Testis (tissue), 3 donors: ENCODE results near the gene FSHB. TPM values are rescaled to one million over a fixed set of nuclear protein-coding genes. Genes with fewer than 3 reads are reported as not detected.

Source experiments
- DNase-seq: peaks from one replicate; pipeline ENCODE4 v3.0.0-alpha.2; 2019
- H3K27ac ChIP-seq, 2 donors: fragments of 200-600 bp; sonication (generic); one replicate each; pipeline ENCODE4 v1.5.1; 2019
- H3K27me3 ChIP-seq: fragments of 200-600 bp; sonication (generic); one replicate; pipeline ENCODE4 v1.5.1; 2019
- H3K36me3 ChIP-seq: fragments of 200-600 bp; sonication (generic); one replicate; pipeline ENCODE4 v1.5.1; 2017; ENCODE audit warnings: low read depth; ENCODE audit errors: missing control alignments
- H3K4me1 ChIP-seq: fragments of 200-600 bp; sonication (generic); one replicate; pipeline ENCODE4 v1.5.1; 2019
- H3K4me3 ChIP-seq, 2 donors: fragments of 200-600 bp; sonication (generic); one replicate each; pipeline ENCODE4 v1.5.1; 2017 to 2019
- H3K9me3 ChIP-seq: fragments of 200-600 bp; sonication (generic); one replicate; pipeline ENCODE4 v1.5.1; 2017
- POLR2A ChIP-seq: fragments of 450-650 bp; IDR thresholded peaks from one replicate; pipeline ENCODE4 v1.6.1; 2017; ENCODE audit warnings: antibody characterized with exemption, mild to moderate bottlenecking, moderate library complexity
- WGBS, 2 donors: methylation state at CpG; one replicate each; pipeline ENCODE4 v1.1.5; 2018; 5-methylcytosine and 5-hydroxymethylcytosine counted together
- intact Hi-C: fragments of 100-400 bp; cut with DNase I; formaldehyde crosslinking; loops from one replicate; pipeline ENCODE4 v1.15.1; 2023; ENCODE audit warnings: low total_unique reads
- polyA plus RNA-seq: library from polyadenylated mRNA; stranded (reverse); fragments of 350-450 nt; fragmentation: Illumina TruSeq; extraction: RNeasy Lipid Tissue Mini Kit (QIAGEN cat#74804); gene quantifications from one replicate; pipeline ENCODE4 v1.2.3, GENCODE V29; 2014; ENCODE audit warnings: low read depth, low replicate concordance; ENCODE audit not compliant: insufficient read depth
- total RNA-seq, 2 donors: library from RNA; depleted of rRNA; stranded (reverse); fragments of >200 nt; gene quantifications; one replicate each; pipeline ENCODE4 v1.2.3, GENCODE V29; 2016
- TF ChIP-seq, protein P1 (sequence below), 3 experiments: fragments of 450-650 bp in 2 of 3; fragments of 200-600 bp in 1 of 3; sonication (generic) in 1 of 3; IDR thresholded peaks; one replicate each; pipeline ENCODE4 v1.5.1; 2016 to 2019; ENCODE audit warnings: antibody characterized with exemption in 3 of 3, mild to moderate bottlenecking in 2 of 3, moderate library complexity in 1 of 3

FSHB gene
- total and polyA plus RNA-seq, 3 donors from 2014 or later: not detected

DNA sequence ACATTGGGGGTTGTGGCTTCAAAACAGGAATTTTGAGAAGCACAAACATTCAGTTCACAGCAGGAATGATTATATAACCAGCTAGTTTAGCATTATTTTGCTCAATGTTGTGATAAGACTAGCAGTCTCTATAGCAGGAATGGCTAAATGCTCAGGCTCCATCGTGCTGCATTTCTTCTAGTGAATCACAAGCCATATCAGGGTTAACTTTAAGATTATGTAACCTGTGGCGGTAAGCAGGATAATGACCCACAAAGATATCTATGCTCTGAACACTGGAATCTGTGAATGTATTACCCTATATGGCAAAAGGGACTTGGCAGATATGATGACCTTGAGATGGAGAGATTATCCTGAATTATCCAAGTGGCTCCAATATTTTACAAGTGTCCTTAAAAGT lies 14.8 kb downstream of the FSHB start:
- 50 to 53% methylated on average over 2 of the region's 2 CpGs for WGBS, 2 donors
- no peak overlapping the region for H3K4me3 ChIP-seq
- intact Hi-C loops: no loop called here
- no peaks in the 10 kb centered on the region for H3K4me1 ChIP-seq
- TF ChIP-seq POLR2A: no peak
- TF ChIP-seq, protein P1, sequence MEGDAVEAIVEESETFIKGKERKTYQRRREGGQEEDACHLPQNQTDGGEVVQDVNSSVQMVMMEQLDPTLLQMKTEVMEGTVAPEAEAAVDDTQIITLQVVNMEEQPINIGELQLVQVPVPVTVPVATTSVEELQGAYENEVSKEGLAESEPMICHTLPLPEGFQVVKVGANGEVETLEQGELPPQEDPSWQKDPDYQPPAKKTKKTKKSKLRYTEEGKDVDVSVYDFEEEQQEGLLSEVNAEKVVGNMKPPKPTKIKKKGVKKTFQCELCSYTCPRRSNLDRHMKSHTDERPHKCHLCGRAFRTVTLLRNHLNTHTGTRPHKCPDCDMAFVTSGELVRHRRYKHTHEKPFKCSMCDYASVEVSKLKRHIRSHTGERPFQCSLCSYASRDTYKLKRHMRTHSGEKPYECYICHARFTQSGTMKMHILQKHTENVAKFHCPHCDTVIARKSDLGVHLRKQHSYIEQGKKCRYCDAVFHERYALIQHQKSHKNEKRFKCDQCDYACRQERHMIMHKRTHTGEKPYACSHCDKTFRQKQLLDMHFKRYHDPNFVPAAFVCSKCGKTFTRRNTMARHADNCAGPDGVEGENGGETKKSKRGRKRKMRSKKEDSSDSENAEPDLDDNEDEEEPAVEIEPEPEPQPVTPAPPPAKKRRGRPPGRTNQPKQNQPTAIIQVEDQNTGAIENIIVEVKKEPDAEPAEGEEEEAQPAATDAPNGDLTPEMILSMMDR (IDR thresholded peaks at IDR 0.05): no peak
- no peak overlapping the region for H3K27ac ChIP-seq
- H3K9me3 ChIP-seq: no peaks in the 10 kb centered on the region
- H3K36me3 ChIP-seq: no peaks in the 10 kb centered on the region
- no peak for DNase-seq
- H3K27me3 ChIP-seq: no peaks in the 10 kb centered on the region

DNA sequence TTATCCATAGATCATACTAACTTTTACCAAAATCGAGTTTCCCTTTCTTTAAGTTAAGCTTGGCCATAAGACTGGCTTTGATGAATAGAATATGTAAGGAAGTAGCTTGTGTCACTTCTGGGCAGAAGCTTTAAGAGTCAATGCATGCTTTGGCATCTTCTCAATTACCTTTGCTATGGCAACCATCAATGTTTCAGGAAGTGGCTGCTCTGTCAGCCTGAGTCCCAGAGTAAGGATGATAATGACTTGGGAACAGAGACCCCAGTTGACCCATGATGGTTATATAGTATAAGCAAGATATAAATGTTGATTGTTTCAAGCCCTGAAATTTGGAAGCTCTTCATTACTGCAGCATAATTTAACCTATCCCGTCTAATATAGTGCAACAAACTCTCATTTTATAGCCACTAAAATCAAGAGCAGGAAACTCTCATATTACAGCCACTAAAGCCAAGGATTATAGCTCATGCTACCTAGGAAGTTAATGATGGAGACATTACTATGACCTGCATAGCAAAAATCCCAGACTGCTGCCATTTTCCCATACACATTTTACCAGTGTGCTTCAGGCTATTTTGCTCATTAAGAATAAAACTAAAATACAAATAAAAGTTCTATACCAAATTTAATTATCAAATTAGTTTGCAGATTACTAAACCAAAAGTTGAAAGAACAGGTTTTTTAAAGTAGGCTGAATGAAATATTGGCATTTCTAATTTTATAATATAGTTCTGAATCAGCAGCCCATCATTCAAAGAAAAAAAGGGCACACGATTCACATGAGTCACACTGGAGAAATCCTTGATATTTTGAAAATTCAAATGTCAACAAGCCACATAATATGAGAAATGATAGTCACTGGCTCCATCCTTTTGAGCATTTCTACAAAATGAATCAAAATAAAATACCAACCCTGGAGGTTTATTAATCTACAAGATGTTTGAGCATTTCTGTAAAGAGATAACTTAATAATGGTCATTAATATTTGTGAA lies 23.8 kb downstream of the FSHB start:
- Histone ChIP-seq H3K27me3 (no peaks in the 10 kb centered on the region), H3K4me1 (no peaks in the 10 kb centered on the region), H3K9me3 (no peaks in the 10 kb centered on the region), H3K4me3 (no peak overlapping the region), H3K27ac (no peak overlapping the region), H3K36me3 (no peaks in the 10 kb centered on the region)
- TF ChIP-seq POLR2A: no peak
- TF ChIP-seq, protein P1 (IDR thresholded peaks at IDR 0.05): no peak
- WGBS, 2 donors: 78 to 83% methylated on average over 3 of the region's 3 CpGs
- no peak for DNase-seq
- intact Hi-C loops: no loop called here

DNA sequence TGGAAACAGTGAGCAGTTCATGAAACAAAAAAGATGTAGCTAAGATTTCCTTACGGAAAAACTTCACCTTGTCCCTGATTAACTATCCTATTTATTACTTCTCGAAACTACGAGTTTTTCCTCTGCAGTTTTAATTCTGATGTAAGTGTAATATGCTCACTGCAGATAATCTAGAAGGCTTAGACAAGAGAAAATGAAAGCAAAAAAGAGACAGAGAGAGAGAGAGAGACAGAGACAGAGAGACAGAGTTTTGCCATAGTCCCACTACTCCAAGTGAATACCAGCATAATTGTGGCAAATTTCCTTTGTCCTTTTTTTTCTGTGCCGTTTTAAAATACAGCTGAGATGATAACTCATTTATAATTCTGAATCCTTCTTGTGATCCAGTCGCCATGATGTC lies 24.8 kb downstream of the FSHB start:
- H3K27ac ChIP-seq: no peak overlapping the region
- WGBS, 2 donors: 75 to 82% methylated on average over 5 of the region's 5 CpGs
- TF ChIP-seq, protein P1 (IDR thresholded peaks at IDR 0.05): no peak
- TF ChIP-seq POLR2A: no peak
- H3K4me1 ChIP-seq: no peaks in the 10 kb centered on the region
- H3K9me3 ChIP-seq: no peaks in the 10 kb centered on the region
- DNase-seq: no peak
- no peaks in the 10 kb centered on the region for H3K36me3 ChIP-seq
- H3K4me3 ChIP-seq: no peak overlapping the region
- no peaks in the 10 kb centered on the region for H3K27me3 ChIP-seq
- intact Hi-C loops: no loop called here

DNA sequence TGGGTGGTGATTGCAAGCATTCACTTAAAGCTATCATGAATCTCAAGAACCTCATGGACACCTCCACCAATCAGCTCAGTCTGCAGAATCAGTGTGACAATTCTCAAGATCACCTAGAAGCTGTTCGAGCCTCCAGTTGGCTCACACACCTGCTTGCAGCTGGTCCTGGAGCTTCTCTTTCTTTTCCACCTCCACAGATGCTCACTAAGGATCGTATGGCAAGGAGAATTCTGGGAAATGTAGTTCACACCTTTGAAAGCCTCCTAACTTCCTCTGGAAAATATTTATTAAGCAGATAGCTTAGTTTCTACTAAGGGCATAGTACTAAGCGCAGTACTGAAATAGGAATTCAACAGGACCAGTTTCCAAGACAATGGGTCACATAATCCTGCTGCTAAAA lies 26.2 kb downstream of the FSHB start:
- Histone ChIP-seq H3K36me3 (no peaks in the 10 kb centered on the region), H3K9me3 (no peaks in the 10 kb centered on the region), H3K27me3 (no peaks in the 10 kb centered on the region), H3K4me3 (no peak overlapping the region), H3K27ac (no peak overlapping the region), H3K4me1 (no peaks in the 10 kb centered on the region)
- WGBS, 2 donors: 77 to 80% methylated on average over 3 of the region's 3 CpGs
- intact Hi-C loops: no loop called here
- TF ChIP-seq, protein P1 (IDR thresholded peaks at IDR 0.05): no peak
- no peak for TF ChIP-seq POLR2A
- DNase-seq: no peak
